Gastroesophageal sphincter (tissue), 3 donors: Measurements from ENCODE around the gene BRIP1.

Experiments used
- CTCF ChIP-seq, 4 experiments: fragments of 200-600 bp in 2 of 4; fragments of 450-650 bp in 2 of 4; sonication (generic) in 1 of 4; IDR thresholded peaks; one replicate each; pipeline ENCODE4 v1.5.1; 2017 to 2019; ENCODE audit warnings: antibody characterized with exemption in 4 of 4, mild to moderate bottlenecking in 2 of 4, moderate library complexity in 2 of 4
- EP300 ChIP-seq: sonication (generic); formaldehyde crosslinking; IDR thresholded peaks from one replicate; pipeline ENCODE4 v1.6.1; 2017; ENCODE audit warnings: antibody characterized with exemption, mild to moderate bottlenecking
- POLR2A ChIP-seq, 2 donors: fragments of 450-650 bp; IDR thresholded peaks; one replicate each; pipeline ENCODE4 v1.6.1; 2017; ENCODE audit warnings: antibody characterized with exemption in 2 of 2, mild to moderate bottlenecking in 2 of 2, moderate library complexity in 1 of 2

- no peak for TF ChIP-seq CTCF (IDR thresholded peaks at IDR 0.05)
- TF ChIP-seq POLR2A (IDR thresholded peaks at IDR 0.05), result no peak
- TF ChIP-seq EP300, result no peak
These were observed 109.2 kb downstream of the BRIP1 start for GRCh38 chr17:61754124-61754523.
